B cell (primary cell): ENCODE measurements around the gene MT1M. TPM values are rescaled to one million over a fixed set of nuclear protein-coding genes. Genes with fewer than 3 reads are reported as not detected.

ENCODE experiments used
- ATAC-seq: fragments of 200-7000 bp; cut with Tn5 transposase; one replicate; pipeline ENCODE4 v1.10.0; 2021; ENCODE audit warnings: low read depth, mild to moderate bottlenecking, moderate number of reproducible peaks, moderate library complexity
- CTCF ChIA-PET: fragments of 350-600 bp; sonication (Branson Sonifier 250); formaldehyde crosslinking; loops from one replicate; lab custom pipeline; 2021; ENCODE audit warnings: antibody characterized with exemption, inconsistent platforms; lab: Charles Lee
- POLR2A ChIA-PET: fragments of 350-600 bp; sonication (Branson Sonifier 250); formaldehyde crosslinking; loops from one replicate; lab custom pipeline; 2021; ENCODE audit warnings: antibody characterized with exemption; lab: Charles Lee
- DNase-seq: peaks from one replicate; pipeline ENCODE4 v3.0.0; 2013
- H2AFZ ChIP-seq: 2 replicates; pipeline ENCODE4 v1.6.1; 2012; ENCODE audit warnings: mild to moderate bottlenecking, low read depth, low read length; ENCODE audit not compliant: insufficient read depth, poor library complexity, severe bottlenecking
- H3K27ac ChIP-seq, 2 donors: 1 replicate in 1 of 2; 2 replicates in 1 of 2; pipeline ENCODE4 v1.5.1; 2012 to 2013; ENCODE audit warnings: low read length in 2 of 2, mild to moderate bottlenecking in 2 of 2, moderate library complexity in 1 of 2
- H3K27me3 ChIP-seq, 4 experiments: fragments of 200-600 bp in 1 of 4; sonication (generic) in 1 of 4; replicated peaks in 1 of 4; 1 replicate in 2 of 4; 2 replicates in 2 of 4; pipeline versions ENCODE4 v1.6.1 to v1.7.0; 2013 to 2016; ENCODE audit warnings: low read length in 3 of 4, mild to moderate bottlenecking in 2 of 4, mixed read lengths in 1 of 4, moderate library complexity in 1 of 4; ENCODE audit not compliant: insufficient read depth in 4 of 4, control insufficient read depth in 3 of 4; ENCODE audit errors: control extremely low read depth in 1 of 4
- H3K36me3 ChIP-seq, 2 experiments: replicated peaks in 1 of 2; 1 replicate in 1 of 2; 2 replicates in 1 of 2; pipeline versions ENCODE4 v1.6.1 to v1.7.1; 2013; ENCODE audit warnings: low read length in 1 of 2; ENCODE audit not compliant: insufficient read depth in 2 of 2, control insufficient read depth in 1 of 2; ENCODE audit errors: control extremely low read depth in 1 of 2, extremely low read depth in 1 of 2
- H3K4me1 ChIP-seq, 2 donors: fragments of 200-600 bp in 1 of 2; sonication (generic) in 1 of 2; 1 replicate in 1 of 2; 2 replicates in 1 of 2; pipeline versions ENCODE4 v1.5.1 to v1.6.1; 2013 to 2017; ENCODE audit warnings: low read length in 2 of 2; ENCODE audit not compliant: control insufficient read depth in 2 of 2, insufficient read depth in 2 of 2
- H3K4me2 ChIP-seq: replicated peaks from 2 replicates; pipeline ENCODE3; 2012; ENCODE audit warnings: mild to moderate bottlenecking, low read depth, low read length; ENCODE audit not compliant: poor library complexity, severe bottlenecking
- H3K4me3 ChIP-seq, 5 experiments: fragments of 200-600 bp in 1 of 5; sonication (generic) in 1 of 5; 1 replicate in 3 of 5; 2 replicates in 2 of 5; pipeline versions ENCODE4 v1.5.1 to v1.7.0; 2011 to 2016; ENCODE audit warnings: low read length in 4 of 5, mild to moderate bottlenecking in 4 of 5, low read depth in 2 of 5, control low read depth in 1 of 5, moderate library complexity in 1 of 5; ENCODE audit not compliant: insufficient read depth in 1 of 5; ENCODE audit errors: control extremely low read depth in 1 of 5, extremely low read depth in 1 of 5
- H3K79me2 ChIP-seq: fragments of 200-600 bp; sonication (generic); one replicate; pipeline ENCODE4 v1.6.0; 2016; ENCODE audit warnings: low read length; ENCODE audit not compliant: control insufficient read depth, insufficient read depth
- H3K9ac ChIP-seq: fragments of 200-600 bp; sonication (generic); 2 replicates; pipeline ENCODE4 v1.6.1; 2017; ENCODE audit warnings: mild to moderate bottlenecking, low read length, moderate library complexity
- H3K9me3 ChIP-seq, 3 donors: one replicate each; pipeline versions ENCODE4 v1.6.1 to v1.7.1; 2013; ENCODE audit warnings: low read length in 2 of 3; ENCODE audit not compliant: control insufficient read depth in 2 of 3, insufficient read depth in 1 of 3; ENCODE audit errors: control extremely low read depth in 1 of 3
- H4K20me1 ChIP-seq: 2 replicates; pipeline ENCODE4 v1.6.0; 2012; ENCODE audit warnings: mild to moderate bottlenecking, low read length; ENCODE audit not compliant: insufficient read depth, control insufficient read depth, poor library complexity, severe bottlenecking
- H3K27ac Mint-ChIP-seq: one replicate; pipeline ENCODE4 v1.8.0; 2021; ENCODE audit warnings: mixed read lengths
- H3K27me3 Mint-ChIP-seq: one replicate; pipeline ENCODE4 v1.8.0; 2021; ENCODE audit warnings: mixed read lengths
- H3K4me1 Mint-ChIP-seq: one replicate; pipeline ENCODE4 v1.8.0; 2021; ENCODE audit warnings: mixed read lengths
- H3K4me3 Mint-ChIP-seq: one replicate; pipeline ENCODE4 v1.8.0; 2021; ENCODE audit warnings: mixed read lengths
- H3K9me3 Mint-ChIP-seq: one replicate; pipeline ENCODE4 v1.8.0; 2022; ENCODE audit warnings: mixed read lengths; ENCODE audit not compliant: insufficient read depth
- EZH2 ChIP-seq: IDR thresholded peaks from 2 replicates; pipeline ENCODE4 v1.6.1; 2012; ENCODE audit warnings: borderline replicate concordance, low read depth, mild to moderate bottlenecking, moderate library complexity, low read length; ENCODE audit not compliant: insufficient read depth, poor library complexity, severe bottlenecking
- WGBS: methylation state at CpG from one replicate; pipeline ENCODE4 v1.1.5; 2013; ENCODE audit warnings: missing lambda C conversion rate; ENCODE audit not compliant: insufficient coverage; 5-methylcytosine and 5-hydroxymethylcytosine counted together
- intact Hi-C: fragments of 100-400 bp; cut with micrococcal nuclease; formaldehyde crosslinking; loops from one replicate; pipeline ENCODE4 v1.10.0; 2022
- polyA plus RNA-seq: library from polyadenylated mRNA; depleted of rRNA; stranded (reverse); fragments of >200 nt; gene quantifications from 2 replicates; pipeline ENCODE4 v1.2.3, GENCODE V29; 2012
- total RNA-seq, 2 donors: library from RNA; stranded (reverse); fragments of 120-200 nt in 1 of 2; gene quantifications; 1 replicate in 1 of 2; 2 replicates in 1 of 2; pipeline versions ENCODE4 v1.2.3 to v1.2.4, GENCODE V29; 2013 to 2022
- TF ChIP-seq, protein P1 (sequence below): fragments of 200-600 bp; IDR thresholded peaks from one replicate; pipeline ENCODE4 v1.8.0; 2022; ENCODE audit warnings: antibody characterized with exemption, mild to moderate bottlenecking

Gene MT1M
- total and polyA plus RNA-seq, 2 donors (not counting 1 experiment from before 2014, with no cell fraction given) = not detected

DNA sequence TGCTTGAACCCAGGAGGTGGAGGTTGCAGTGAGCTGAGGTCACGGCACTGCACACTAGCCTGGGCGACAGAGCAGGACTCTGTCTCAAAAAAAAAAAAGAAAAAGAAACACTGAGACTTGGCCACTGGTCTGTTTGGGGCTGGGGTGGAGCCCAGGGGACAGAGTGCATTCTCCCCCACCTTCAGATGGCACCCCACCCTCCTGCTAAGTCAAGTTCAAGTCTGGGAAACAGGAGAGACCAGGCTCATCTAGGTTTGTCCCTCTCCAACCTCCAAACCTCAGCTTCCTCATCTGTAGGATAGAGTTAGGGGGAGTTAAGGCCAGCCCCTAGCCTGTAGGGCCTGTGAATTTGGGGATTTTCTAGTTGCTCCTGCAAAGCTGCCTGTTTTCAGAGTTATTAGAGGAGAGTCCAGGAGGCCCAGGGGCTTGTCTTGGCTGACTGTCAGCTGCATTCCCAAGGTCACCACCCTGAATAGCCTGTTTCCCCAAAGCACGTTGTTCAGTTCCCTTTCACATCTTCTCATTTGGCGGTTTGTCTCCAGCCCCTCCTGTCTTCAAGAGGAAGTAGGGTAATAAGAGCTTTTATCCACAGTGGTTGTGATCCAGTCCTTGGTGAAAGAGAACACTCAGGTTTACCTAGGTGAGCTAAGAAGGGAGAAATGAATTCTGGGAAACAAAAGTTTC lies 40.9 kb upstream of the MT1M start:
- intact Hi-C loops = no loop called here
- H3K36me3 ChIP-seq = no peaks in the 10 kb centered on the region
- ChIA-PET CTCF (interaction anchor here (1.2 to 1.5 kb wide), 2 partner anchors 9 to 111 kb away, joined by 4 to 7 read pairs; no protein-coding TSS in a partner anchor), POLR2A (no interaction called here)
- H3K27ac ChIP-seq = no peak overlapping the region
- H3K4me3 ChIP-seq = no peak overlapping the region
- Mint-ChIP-seq H3K27me3 (peaks cover 40% of the 10 kb centered on the region), H3K27ac (no peak overlapping the region), H3K9me3 (no peaks in the 10 kb centered on the region), H3K4me1 (peaks cover 7% of the 10 kb centered on the region), H3K4me3 (no peak overlapping the region)
- DNase-seq = no peak
- no peak overlapping the region for H3K4me2 ChIP-seq
- H3K27me3 ChIP-seq = peaks cover 0 to 30% (median 13%) of the 10 kb centered on the region in 4 experiments
- H3K79me2 ChIP-seq = no peaks in the 10 kb centered on the region
- ATAC-seq = no peak
- H2AFZ ChIP-seq = no peak overlapping the region
- 100% methylated on average over 1 of the region's 4 CpGs for WGBS
- H3K4me1 ChIP-seq = peaks cover 6 to 8% of the 10 kb centered on the region in 2 donors
- no peaks in the 10 kb centered on the region for H4K20me1 ChIP-seq
- H3K9me3 ChIP-seq = peaks cover 0 to 11% (median 1%) of the 10 kb centered on the region in 3 donors
- H3K9ac ChIP-seq = no peak overlapping the region
- no peak for TF ChIP-seq EZH2
- TF ChIP-seq, protein P1, sequence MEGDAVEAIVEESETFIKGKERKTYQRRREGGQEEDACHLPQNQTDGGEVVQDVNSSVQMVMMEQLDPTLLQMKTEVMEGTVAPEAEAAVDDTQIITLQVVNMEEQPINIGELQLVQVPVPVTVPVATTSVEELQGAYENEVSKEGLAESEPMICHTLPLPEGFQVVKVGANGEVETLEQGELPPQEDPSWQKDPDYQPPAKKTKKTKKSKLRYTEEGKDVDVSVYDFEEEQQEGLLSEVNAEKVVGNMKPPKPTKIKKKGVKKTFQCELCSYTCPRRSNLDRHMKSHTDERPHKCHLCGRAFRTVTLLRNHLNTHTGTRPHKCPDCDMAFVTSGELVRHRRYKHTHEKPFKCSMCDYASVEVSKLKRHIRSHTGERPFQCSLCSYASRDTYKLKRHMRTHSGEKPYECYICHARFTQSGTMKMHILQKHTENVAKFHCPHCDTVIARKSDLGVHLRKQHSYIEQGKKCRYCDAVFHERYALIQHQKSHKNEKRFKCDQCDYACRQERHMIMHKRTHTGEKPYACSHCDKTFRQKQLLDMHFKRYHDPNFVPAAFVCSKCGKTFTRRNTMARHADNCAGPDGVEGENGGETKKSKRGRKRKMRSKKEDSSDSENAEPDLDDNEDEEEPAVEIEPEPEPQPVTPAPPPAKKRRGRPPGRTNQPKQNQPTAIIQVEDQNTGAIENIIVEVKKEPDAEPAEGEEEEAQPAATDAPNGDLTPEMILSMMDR = no peak

DNA sequence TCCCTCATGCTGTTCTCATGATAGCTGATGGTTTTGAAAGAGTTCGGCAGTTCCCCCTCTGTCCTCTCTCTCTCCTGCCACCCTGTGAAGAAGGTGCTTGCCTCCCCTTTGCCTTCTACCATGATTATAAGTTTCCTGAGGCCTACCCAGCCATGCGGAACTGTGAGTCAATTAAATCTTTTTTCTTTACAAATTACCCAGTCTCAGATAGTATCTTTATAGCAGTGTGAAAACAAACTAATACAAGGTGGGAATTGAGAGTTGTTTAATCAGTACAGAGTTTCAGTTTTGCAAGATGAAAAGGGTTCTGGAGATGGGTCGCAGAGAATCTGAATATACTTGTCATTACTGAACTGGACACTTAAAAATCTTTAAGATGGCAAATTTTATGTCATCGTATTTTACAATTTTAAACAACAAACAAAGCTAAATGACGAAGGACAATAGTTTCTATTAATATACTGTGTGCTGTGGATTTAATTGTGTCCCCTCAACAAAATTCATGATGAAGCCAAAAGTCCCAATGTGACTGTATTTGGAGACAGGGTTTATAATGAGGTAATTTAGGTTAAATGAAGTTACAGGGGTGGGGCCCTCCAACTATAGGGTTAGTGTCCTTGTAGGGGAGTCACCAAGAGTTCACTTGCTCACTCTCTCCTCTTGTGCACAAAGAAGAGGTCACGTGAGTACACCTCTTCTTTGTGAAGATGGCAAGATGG lies 38.7 kb upstream of the MT1M start:
- Mint-ChIP-seq H3K27ac (no peak overlapping the region), H3K4me3 (no peak overlapping the region), H3K4me1 (peaks cover 6% of the 10 kb centered on the region), H3K9me3 (no peaks in the 10 kb centered on the region), H3K27me3 (peaks cover 35% of the 10 kb centered on the region)
- Histone ChIP-seq H3K4me3 (no peak overlapping the region), H3K9ac (no peak overlapping the region), H3K4me1 (peaks cover 6 to 8% of the 10 kb centered on the region in 2 donors), H3K79me2 (no peaks in the 10 kb centered on the region), H4K20me1 (no peaks in the 10 kb centered on the region), H2AFZ (no peak overlapping the region), H3K36me3 (no peaks in the 10 kb centered on the region), H3K4me2 (no peak overlapping the region), H3K9me3 (peaks cover 0 to 11% (median 1%) of the 10 kb centered on the region in 3 donors), H3K27ac (no peak overlapping the region), H3K27me3 (peaks cover 0 to 22% (median 10%) of the 10 kb centered on the region in 4 experiments)
- intact Hi-C loops = no loop called here
- TF ChIP-seq, protein P1 = no peak
- CTCF ChIA-PET = no interaction called here
- POLR2A ChIA-PET = no interaction called here
- ATAC-seq = no peak
- no CpG with 5 or more reads among the region's 6 CpGs for WGBS
- no peak for DNase-seq
